H9 (cell line): ENCODE measurements around the gene G3BP2. TPM values are rescaled to one million over a fixed set of nuclear protein-coding genes. Genes with fewer than 3 reads are reported as not detected.
A peak's percentile ranks its signal among the peaks of the same experiment; 100 is the strongest.

Experiments used
- DNase-seq: peaks from one replicate; pipeline ENCODE4 v3.0.0-alpha.2; 2017
- H2AFZ ChIP-seq: one replicate; pipeline ENCODE4 v1.6.1; 2013; ENCODE audit warnings: mild to moderate bottlenecking, low read length, control low read depth, moderate library complexity
- H2AK5ac ChIP-seq: 2 replicates; pipeline ENCODE4 v1.6.1; 2013; ENCODE audit warnings: low read length, control low read depth, mixed read lengths; ENCODE audit not compliant: insufficient read length
- H2BK120ac ChIP-seq: one replicate; pipeline ENCODE4 v1.6.1; 2013; ENCODE audit warnings: low read depth, mild to moderate bottlenecking, low read length, control low read depth, inconsistent platforms; ENCODE audit not compliant: poor library complexity, severe bottlenecking
- H2BK12ac ChIP-seq: 2 replicates; pipeline ENCODE4 v1.6.1; 2013; ENCODE audit warnings: low read length, control low read depth, mixed read lengths, low read depth; ENCODE audit not compliant: insufficient read length
- H2BK15ac ChIP-seq: 2 replicates; pipeline ENCODE4 v1.6.1; 2013; ENCODE audit warnings: low read depth, low read length, control low read depth
- H2BK20ac ChIP-seq: one replicate; pipeline ENCODE4 v1.6.1; 2013; ENCODE audit warnings: low read depth, mild to moderate bottlenecking, low read length, control low read depth, inconsistent platforms; ENCODE audit not compliant: poor library complexity, severe bottlenecking
- H2BK5ac ChIP-seq: 2 replicates; pipeline ENCODE4 v1.6.1; 2013; ENCODE audit warnings: low read length, control low read depth, mixed read lengths; ENCODE audit not compliant: insufficient read length
- H3K14ac ChIP-seq: 2 replicates; pipeline ENCODE4 v1.6.1; 2013; ENCODE audit warnings: low read length, control low read depth; ENCODE audit not compliant: insufficient read depth
- H3K18ac ChIP-seq: 2 replicates; pipeline ENCODE4 v1.6.1; 2013; ENCODE audit warnings: low read depth, mild to moderate bottlenecking, mixed read lengths, low read length, control low read depth; ENCODE audit not compliant: insufficient read length
- H3K23ac ChIP-seq: 2 replicates; pipeline ENCODE4 v1.6.1; 2013; ENCODE audit warnings: low read length, control low read depth, mixed read lengths, low read depth; ENCODE audit not compliant: insufficient read length
- H3K23me2 ChIP-seq: 2 replicates; pipeline ENCODE4 v1.6.1; 2013; ENCODE audit warnings: low read depth, mild to moderate bottlenecking, mixed read lengths, low read length, control low read depth; ENCODE audit not compliant: insufficient read length, poor library complexity, severe bottlenecking
- H3K27ac ChIP-seq: 2 replicates; pipeline ENCODE4 v1.5.1; 2013; ENCODE audit warnings: low read length, control low read depth, mixed read lengths, low read depth; ENCODE audit not compliant: insufficient read length
- H3K27me3 ChIP-seq: 2 replicates; pipeline ENCODE4 v1.6.1; 2013; ENCODE audit warnings: low read length, control low read depth, inconsistent platforms; ENCODE audit not compliant: insufficient read depth
- H3K4ac ChIP-seq: 2 replicates; pipeline ENCODE4 v1.6.1; 2013; ENCODE audit warnings: low read depth, mild to moderate bottlenecking, control low read depth, inconsistent platforms, low read length, moderate library complexity
- H3K4me1 ChIP-seq: 2 replicates; pipeline ENCODE4 v1.6.1; 2013; ENCODE audit warnings: low read length, control low read depth, inconsistent platforms; ENCODE audit not compliant: insufficient read depth
- H3K4me2 ChIP-seq: 2 replicates; pipeline ENCODE4 v1.6.1; 2013; ENCODE audit warnings: low read length, control low read depth, mixed read lengths; ENCODE audit not compliant: insufficient read length, insufficient read depth
- H3K56ac ChIP-seq: 2 replicates; pipeline ENCODE4 v1.6.1; 2013; ENCODE audit warnings: low read depth, mild to moderate bottlenecking, mixed read lengths, low read length, control low read depth; ENCODE audit not compliant: insufficient read length
- H3K79me1 ChIP-seq: 2 replicates; pipeline ENCODE4 v1.6.1; 2013; ENCODE audit warnings: low read depth, mild to moderate bottlenecking, moderate library complexity, low read length, control low read depth, inconsistent platforms; ENCODE audit not compliant: insufficient read depth, poor library complexity, severe bottlenecking
- H3K79me2 ChIP-seq: 2 replicates; pipeline ENCODE4 v1.6.1; 2013; ENCODE audit warnings: low read length, control low read depth, inconsistent platforms; ENCODE audit not compliant: insufficient read depth
- H3K9ac ChIP-seq: 2 replicates; pipeline ENCODE4 v1.6.1; 2013; ENCODE audit warnings: low read length, control low read depth, mixed read lengths; ENCODE audit not compliant: insufficient read length; ENCODE audit errors: extremely low read depth
- H3K9me3 ChIP-seq: one replicate; pipeline ENCODE4 v1.6.1; 2013; ENCODE audit warnings: low read depth, low read length, inconsistent platforms; ENCODE audit not compliant: control insufficient read depth
- H3T11ph ChIP-seq: one replicate; pipeline ENCODE4 v1.6.1; 2013; ENCODE audit warnings: mild to moderate bottlenecking, low read length, control low read depth, inconsistent platforms
- H4K20me1 ChIP-seq: one replicate; pipeline ENCODE4 v1.6.1; 2013; ENCODE audit not compliant: control insufficient read depth, insufficient read length, insufficient read depth
- H4K5ac ChIP-seq: 2 replicates; pipeline ENCODE4 v1.6.1; 2013; ENCODE audit warnings: low read depth, mild to moderate bottlenecking, mixed read lengths, low read length, control low read depth; ENCODE audit not compliant: insufficient read length
- H4K8ac ChIP-seq: replicated peaks from 2 replicates; pipeline ENCODE4 v1.6.1; 2013; ENCODE audit warnings: low read length, control low read depth, mixed read lengths, low read depth; ENCODE audit not compliant: insufficient read length
- H4K91ac ChIP-seq: 2 replicates; pipeline ENCODE4 v1.6.1; 2013; ENCODE audit warnings: low read depth, mild to moderate bottlenecking, moderate library complexity, mixed read lengths, low read length, control low read depth; ENCODE audit not compliant: insufficient read length
- H3K27ac Mint-ChIP-seq, 3 experiments: 2 replicates in 2 of 3; 3 replicates in 1 of 3; pipeline ENCODE4 v1.8.0; 2020 to 2021; ENCODE audit warnings: mixed read lengths in 3 of 3, mild to moderate bottlenecking in 1 of 3, moderate library complexity in 1 of 3
- H3K27me3 Mint-ChIP-seq: 2 replicates; pipeline ENCODE4 v1.8.0; 2021; ENCODE audit warnings: low read depth, mild to moderate bottlenecking, moderate library complexity, mixed read lengths
- H3K36me3 Mint-ChIP-seq, 3 experiments: 2 replicates in 2 of 3; 3 replicates in 1 of 3; pipeline ENCODE4 v1.8.0; 2020 to 2021; ENCODE audit warnings: low read depth in 3 of 3, mixed read lengths in 3 of 3; ENCODE audit not compliant: insufficient read depth in 1 of 3
- H3K4me1 Mint-ChIP-seq, 2 experiments: 2 replicates each; pipeline ENCODE4 v1.8.0; 2020; ENCODE audit warnings: mixed read lengths in 2 of 2
- H3K4me3 Mint-ChIP-seq, 2 experiments: 2 replicates in 1 of 2; 3 replicates in 1 of 2; pipeline ENCODE4 v1.8.0; 2020 to 2021; ENCODE audit warnings: mild to moderate bottlenecking in 2 of 2, mixed read lengths in 2 of 2, moderate library complexity in 1 of 2
- H3K9me3 Mint-ChIP-seq, 2 experiments: 2 replicates in 1 of 2; 3 replicates in 1 of 2; pipeline ENCODE4 v1.8.0; 2020; ENCODE audit warnings: mild to moderate bottlenecking in 2 of 2, mixed read lengths in 2 of 2, moderate library complexity in 1 of 2
- WGBS: extraction: QIAGEN DNeasy Blood & Tissue Kit; methylation state at CpG from one replicate; pipeline ENCODE4 v1.1.7; 2013; ENCODE audit warnings: missing lambda C conversion rate, low lambda C conversion rate, mixed read lengths; ENCODE audit not compliant: insufficient read length; ENCODE audit errors: extremely low coverage; 5-methylcytosine and 5-hydroxymethylcytosine counted together
- total RNA-seq: library from RNA; stranded (reverse); gene quantifications from 2 replicates; pipeline ENCODE4 v1.2.1, GENCODE V29; 2021
- TF ChIP-seq, protein P1 (sequence below): fragments of 200-600 bp; sonication (generic); conservative IDR thresholded peaks from 3 replicates; pipeline ENCODE4 v1.8.0; 2021; ENCODE audit warnings: antibody characterized with exemption, mild to moderate bottlenecking

The G3BP2 gene
- total RNA-seq, 1 experiment from 2014 or later = 405 TPM

DNA sequence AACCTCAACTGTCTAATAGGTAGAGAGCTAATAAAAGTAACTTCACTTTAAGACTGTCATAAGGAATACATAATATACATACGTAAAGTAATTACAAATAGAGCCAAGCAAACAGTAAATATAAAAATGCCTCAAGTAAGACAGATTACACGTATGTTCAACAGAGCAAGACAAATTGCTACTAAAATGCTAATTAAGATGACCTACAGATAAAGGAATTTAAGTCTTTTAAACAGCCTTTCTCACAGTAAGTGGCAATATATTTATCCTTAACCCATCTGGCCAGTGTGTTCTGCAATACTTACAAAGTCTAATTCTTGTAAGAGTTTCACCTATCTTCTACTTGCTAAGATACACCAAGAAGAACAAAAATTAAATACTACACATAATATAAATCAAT is 12.7 kb downstream of the G3BP2 start:
- no peak overlapping the region for H2BK20ac ChIP-seq
- H3K23ac ChIP-seq = no peak overlapping the region
- H2BK15ac ChIP-seq = no peak overlapping the region
- peaks cover 24% of the 10 kb centered on the region; the same call in 1 of the 2 replicates for H3K79me2 ChIP-seq
- Mint-ChIP-seq H3K36me3 (peaks cover 31 to 69% (median 67%) of the 10 kb centered on the region in 3 experiments; a peak in 6 of 7 replicates), H3K27me3 (no peaks in the 10 kb centered on the region), H3K4me3 (no peak overlapping the region), H3K9me3 (no peaks in the 10 kb centered on the region), H3K27ac (peak overlapping the region in 1 of 3 experiments; percentile 47; a peak in 2 of 7 replicates), H3K4me1 (peaks cover 7 to 8% of the 10 kb centered on the region in 2 experiments; a peak in 3 of 4 replicates)
- no peak overlapping the region for H2BK5ac ChIP-seq
- H3K56ac ChIP-seq = no peak overlapping the region
- no peak overlapping the region for H2AFZ ChIP-seq
- H3K14ac ChIP-seq = no peak overlapping the region
- no peak overlapping the region for H2AK5ac ChIP-seq
- no CpG with 5 or more reads among the region's 2 CpGs for WGBS
- TF ChIP-seq, protein P1, sequence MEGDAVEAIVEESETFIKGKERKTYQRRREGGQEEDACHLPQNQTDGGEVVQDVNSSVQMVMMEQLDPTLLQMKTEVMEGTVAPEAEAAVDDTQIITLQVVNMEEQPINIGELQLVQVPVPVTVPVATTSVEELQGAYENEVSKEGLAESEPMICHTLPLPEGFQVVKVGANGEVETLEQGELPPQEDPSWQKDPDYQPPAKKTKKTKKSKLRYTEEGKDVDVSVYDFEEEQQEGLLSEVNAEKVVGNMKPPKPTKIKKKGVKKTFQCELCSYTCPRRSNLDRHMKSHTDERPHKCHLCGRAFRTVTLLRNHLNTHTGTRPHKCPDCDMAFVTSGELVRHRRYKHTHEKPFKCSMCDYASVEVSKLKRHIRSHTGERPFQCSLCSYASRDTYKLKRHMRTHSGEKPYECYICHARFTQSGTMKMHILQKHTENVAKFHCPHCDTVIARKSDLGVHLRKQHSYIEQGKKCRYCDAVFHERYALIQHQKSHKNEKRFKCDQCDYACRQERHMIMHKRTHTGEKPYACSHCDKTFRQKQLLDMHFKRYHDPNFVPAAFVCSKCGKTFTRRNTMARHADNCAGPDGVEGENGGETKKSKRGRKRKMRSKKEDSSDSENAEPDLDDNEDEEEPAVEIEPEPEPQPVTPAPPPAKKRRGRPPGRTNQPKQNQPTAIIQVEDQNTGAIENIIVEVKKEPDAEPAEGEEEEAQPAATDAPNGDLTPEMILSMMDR = no peak
- H3K4me1 ChIP-seq = no peaks in the 10 kb centered on the region
- H3K9ac ChIP-seq = no peak overlapping the region
- no peak overlapping the region for H2BK120ac ChIP-seq
- no peak overlapping the region for H3K18ac ChIP-seq
- H3K23me2 ChIP-seq = no peaks in the 10 kb centered on the region
- H4K20me1 ChIP-seq = no peaks in the 10 kb centered on the region
- no peak for DNase-seq
- no peak overlapping the region for H3K4ac ChIP-seq
- H3K4me2 ChIP-seq = no peak overlapping the region
- H4K91ac ChIP-seq = no peak overlapping the region
- no peak overlapping the region for H2BK12ac ChIP-seq
- H3K27me3 ChIP-seq = no peaks in the 10 kb centered on the region
- H3K27ac ChIP-seq = no peak overlapping the region
- no peak overlapping the region for H3T11ph ChIP-seq
- no peak overlapping the region for H4K8ac ChIP-seq
- H4K5ac ChIP-seq = no peak overlapping the region
- no peaks in the 10 kb centered on the region for H3K9me3 ChIP-seq
- peaks cover 10% of the 10 kb centered on the region for H3K79me1 ChIP-seq
